Stimulated activated CD4-positive, alpha-beta T cell treated with anti-CD3 and anti-CD28 coated beads, Interleukin-15, amount 100 ng/mL, for 24 hours (primary cell): Measurements from ENCODE around the gene PDCD10.

ENCODE experiments used
- DNase-seq: peaks from one replicate; pipeline ENCODE4 v3.0.0-alpha.2; 2020

The PDCD10 gene

GRCh38 chr3:167733961-167734497 lies 663 bp downstream of the PDCD10 start:
- DNase-seq: no peak

- DNase-seq: no peak
Measured at GRCh38 chr3:167732313-167733065, 2.2 kb downstream of the PDCD10 start.

GRCh38 chr3:167731393-167731792 lies 3.3 kb downstream of the PDCD10 start:
- DNase-seq: no peak

GRCh38 chr3:167729591-167729990 lies 5.1 kb downstream of the PDCD10 start:
- no peak for DNase-seq

- no peak for DNase-seq
Measured at GRCh38 chr3:167728632-167729323, 5.9 kb downstream of the PDCD10 start.

- no peak for DNase-seq
Measured at GRCh38 chr3:167728176-167728575, 6.5 kb downstream of the PDCD10 start.

GRCh38 chr3:167723872-167724271 lies 10.8 kb downstream of the PDCD10 start:
- no peak for DNase-seq

- no peak for DNase-seq
Measured at GRCh38 chr3:167723025-167723512, 11.6 kb downstream of the PDCD10 start.

GRCh38 chr3:167718582-167718981 lies 16.1 kb downstream of the PDCD10 start:
- no peak for DNase-seq

GRCh38 chr3:167716920-167717319 lies 17.8 kb downstream of the PDCD10 start:
- DNase-seq: no peak

GRCh38 chr3:167714871-167715270 lies 19.8 kb downstream of the PDCD10 start:
- no peak for DNase-seq

GRCh38 chr3:167712445-167712844 lies 22.2 kb downstream of the PDCD10 start:
- DNase-seq: no peak

GRCh38 chr3:167711439-167711838 lies 23.3 kb downstream of the PDCD10 start:
- no peak for DNase-seq

- DNase-seq: no peak
Measured at GRCh38 chr3:167710552-167710951, 24.1 kb downstream of the PDCD10 start.

- no peak for DNase-seq
Measured at GRCh38 chr3:167709690-167710089, 25.0 kb downstream of the PDCD10 start.

- DNase-seq: no peak
Measured at GRCh38 chr3:167705840-167706239, 28.9 kb downstream of the PDCD10 start.

- DNase-seq: no peak
Measured at GRCh38 chr3:167700926-167701325, 33.8 kb downstream of the PDCD10 start.

- no peak for DNase-seq
Measured at GRCh38 chr3:167700046-167700445, 34.6 kb downstream of the PDCD10 start.

- DNase-seq: no peak
Measured at GRCh38 chr3:167694121-167694520, 40.6 kb downstream of the PDCD10 start.

GRCh38 chr3:167691366-167691765 lies 43.3 kb downstream of the PDCD10 start:
- DNase-seq: peak; percentile 25

- peak; percentile 49 for DNase-seq
Measured at GRCh38 chr3:167684388-167684993, 50.2 kb downstream of the PDCD10 start.

GRCh38 chr3:167679526-167679925 lies 55.2 kb downstream of the PDCD10 start:
- no peak for DNase-seq

GRCh38 chr3:167675848-167676247 lies 58.8 kb downstream of the PDCD10 start:
- DNase-seq: no peak

GRCh38 chr3:167673221-167673620 lies 61.5 kb downstream of the PDCD10 start:
- DNase-seq: no peak
